Erythroblast (primary cell): ENCODE data around the gene HNRNPUL1.

Experiments used
- GATA1 ChIP-seq: IDR thresholded peaks from 2 replicates; pipeline ENCODE4 v1.6.1; 2011; ENCODE audit warnings: low read depth, mild to moderate bottlenecking, control low read depth, low read length, moderate library complexity
- POLR2A ChIP-seq: IDR thresholded peaks from 2 replicates; pipeline ENCODE4 v1.6.1; 2011; ENCODE audit warnings: mild to moderate bottlenecking, low read length

GRCh38 chr19:41325947-41326706 lies 62.0 kb downstream of the HNRNPUL1 start:
- TF ChIP-seq POLR2A = peak; percentile 25
- TF ChIP-seq GATA1 = no peak
